SK-N-MC (cell line): ENCODE data around the gene CCDC182.

Experiments
- EZH2 ChIP-seq: fragments of 200-600 bp; sonication (generic); IDR thresholded peaks from one replicate; pipeline ENCODE4 v1.6.1; 2017; ENCODE audit warnings: antibody characterized with exemption
- FOXP2 ChIP-seq: optimal IDR thresholded peaks from 2 replicates; pipeline ENCODE3; 2011; ENCODE audit warnings: mild to moderate bottlenecking, moderate library complexity; ENCODE audit not compliant: insufficient read depth; ENCODE audit errors: extremely low read length, control extremely low read depth
- POLR2AphosphoS5 ChIP-seq: IDR thresholded peaks from 2 replicates; pipeline ENCODE4 v1.6.1; 2012; ENCODE audit warnings: mild to moderate bottlenecking, low read depth, low read length, borderline replicate concordance

DNA sequence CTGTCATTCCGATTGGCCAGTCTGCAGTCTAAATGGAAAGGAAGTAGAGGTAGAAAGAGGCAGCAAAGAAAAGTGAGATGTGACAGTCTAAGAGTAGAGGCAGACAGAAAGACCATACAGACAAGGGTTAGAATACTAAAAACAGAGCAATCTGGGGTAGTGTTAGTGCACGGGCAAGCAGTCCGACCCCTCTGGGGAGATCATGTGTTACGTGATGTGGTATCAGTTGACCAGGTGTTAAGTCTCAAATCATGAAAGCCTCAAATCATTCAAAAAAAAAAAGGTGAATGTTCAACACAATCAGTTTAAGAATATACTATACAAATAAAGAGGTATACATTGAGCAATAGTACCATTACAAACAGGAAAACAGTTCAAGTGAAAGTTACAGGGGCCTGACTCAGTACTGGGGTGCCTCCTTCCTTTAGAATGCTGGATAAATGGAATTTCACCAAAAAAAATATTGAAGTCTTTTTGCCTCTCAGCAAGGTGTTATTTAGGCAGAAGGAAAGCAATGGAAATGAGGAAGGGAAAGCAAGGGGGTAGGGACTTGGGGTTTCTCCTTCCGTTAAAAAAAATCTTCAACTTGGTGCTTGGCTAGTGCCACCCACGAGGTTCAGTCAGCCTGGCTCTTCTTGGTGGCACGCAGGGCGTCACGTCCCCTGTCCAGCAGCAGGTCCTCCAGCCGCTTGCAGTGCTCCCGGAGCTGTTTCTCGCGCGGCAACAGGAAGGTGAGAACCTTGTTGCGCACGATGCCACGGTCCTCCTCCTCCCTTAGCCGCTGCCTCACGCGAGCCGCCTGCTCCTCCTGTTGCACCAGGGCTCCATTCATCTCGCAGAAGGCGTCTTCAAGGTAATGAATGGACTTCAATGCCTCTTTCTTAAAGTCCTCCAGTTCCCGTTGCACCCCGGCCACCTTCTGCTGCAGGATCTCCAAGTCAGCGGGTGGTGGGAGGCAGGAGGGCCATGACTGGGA is 616 bp downstream of the CCDC182 start:
- TF ChIP-seq POLR2AphosphoS5 (no peak), FOXP2 (no peak), EZH2 (no peak)
